RWPE2 (cell line): Measurements from ENCODE around the gene PTPRM.
"Not testable (repeated sequence)": the region's sequence is repeated elsewhere in the genome, so short reads cannot be mapped to it uniquely, and the experiment has no call there.

Experiments
- ATAC-seq: fragments of 200-7000 bp; cut with Tn5 transposase; 3 replicates; pipeline ENCODE4 v1.9.1; 2021; ENCODE audit warnings: low read depth
- DNase-seq: peaks from one replicate; pipeline ENCODE4 v3.0.0-alpha.2; 2020; ENCODE audit warnings: low spot score
- H3K27ac ChIP-seq: fragments of 450-650 bp; 2 replicates; pipeline ENCODE4 v1.5.1; 2017; ENCODE audit warnings: mild to moderate bottlenecking; ENCODE audit not compliant: poor library complexity, severe bottlenecking
- H3K27me3 ChIP-seq: fragments of 250-450 bp; sonication (Bioruptor Pico); 2 replicates; pipeline ENCODE4 v1.5.1; 2021; ENCODE audit warnings: mild to moderate bottlenecking, moderate library complexity; ENCODE audit not compliant: insufficient read depth, poor library complexity, severe bottlenecking
- H3K36me3 ChIP-seq: fragments of 250-450 bp; sonication (Bioruptor Pico); 2 replicates; pipeline ENCODE4 v1.5.1; 2020; ENCODE audit warnings: low read depth, mild to moderate bottlenecking, moderate library complexity
- H3K4me1 ChIP-seq: fragments of 250-450 bp; sonication (Bioruptor Pico); 2 replicates; pipeline ENCODE4 v1.5.1; 2021; ENCODE audit warnings: mild to moderate bottlenecking, moderate library complexity; ENCODE audit not compliant: insufficient read depth, poor library complexity, severe bottlenecking
- H3K4me3 ChIP-seq: fragments of 250-450 bp; sonication (Bioruptor Pico); 2 replicates; pipeline ENCODE4 v1.5.1; 2021; ENCODE audit warnings: mild to moderate bottlenecking, moderate library complexity; ENCODE audit not compliant: severe bottlenecking
- H3K9me3 ChIP-seq: fragments of 250-450 bp; sonication (Bioruptor Pico); 2 replicates; pipeline ENCODE4 v1.5.1; 2021; ENCODE audit warnings: mild to moderate bottlenecking, moderate library complexity; ENCODE audit not compliant: severe bottlenecking
- CTCF ChIP-seq: fragments of 450-650 bp; IDR thresholded peaks from one replicate; pipeline ENCODE4 v1.5.1; 2017; ENCODE audit warnings: mild to moderate bottlenecking, moderate library complexity; ENCODE audit not compliant: poor library complexity, severe bottlenecking

Gene PTPRM

DNA sequence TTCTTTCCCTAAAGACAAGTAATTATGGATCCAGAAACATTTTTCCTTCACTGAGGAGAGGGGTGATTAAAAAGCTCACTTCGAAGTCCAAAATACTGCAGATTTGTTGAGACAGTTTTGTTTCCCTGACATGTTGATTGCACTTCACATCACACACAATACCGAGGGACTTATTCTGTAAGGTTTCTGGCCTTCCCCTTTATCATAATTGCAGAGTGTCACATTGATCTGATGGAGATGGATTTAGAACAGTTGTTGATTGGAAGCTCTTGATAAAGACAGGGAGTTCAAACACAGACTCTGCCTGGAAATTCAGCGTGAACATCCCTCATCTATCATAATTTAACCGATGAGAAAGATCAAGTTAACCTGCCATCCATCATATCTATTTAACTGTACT, 163.6 kb downstream of the PTPRM start:
- no peak for DNase-seq
- Histone ChIP-seq H3K4me3 (no peak overlapping the region), H3K36me3 (no peaks in the 10 kb centered on the region), H3K9me3 (no peaks in the 10 kb centered on the region), H3K27me3 (no peaks in the 10 kb centered on the region), H3K4me1 (peaks cover 8% of the 10 kb centered on the region), H3K27ac (no peak overlapping the region)
- TF ChIP-seq CTCF, result no peak
- no peak for ATAC-seq

DNA sequence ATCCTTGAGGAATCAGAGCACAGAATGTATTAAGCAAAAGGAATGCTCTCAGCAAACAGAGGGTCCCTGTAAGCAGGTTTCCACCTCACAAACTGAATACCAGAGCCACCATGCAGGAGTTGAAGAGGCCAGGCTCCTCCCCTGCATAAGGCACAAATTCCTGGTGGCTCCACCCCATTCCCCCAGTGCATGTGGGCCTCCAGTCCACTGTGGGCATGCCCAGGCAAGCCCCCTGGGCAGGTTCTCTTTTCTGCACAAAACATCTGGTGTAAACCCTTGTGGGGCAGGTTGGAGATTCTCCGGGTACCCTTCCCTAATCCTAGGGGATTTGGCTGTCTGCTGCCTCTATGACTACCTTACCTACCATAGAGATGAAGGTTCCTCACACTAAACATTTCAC, 166.5 kb downstream of the PTPRM start:
- H3K4me1 ChIP-seq, result peaks cover 1% of the 10 kb centered on the region
- no peak for TF ChIP-seq CTCF
- no peak overlapping the region for H3K4me3 ChIP-seq
- H3K9me3 ChIP-seq, result no peaks in the 10 kb centered on the region
- H3K27me3 ChIP-seq, result no peaks in the 10 kb centered on the region
- 0 out of 3 replicates have a peak, but pooled peaks have one; percentile 23 for ATAC-seq
- DNase-seq, result no peak
- H3K27ac ChIP-seq, result no peak overlapping the region
- no peaks in the 10 kb centered on the region for H3K36me3 ChIP-seq

GRCh38 chr18:7735196-7735595, 168.1 kb downstream of the PTPRM start:
- Histone ChIP-seq H3K36me3 (no peaks in the 10 kb centered on the region), H3K27ac (no peak overlapping the region), H3K27me3 (no peaks in the 10 kb centered on the region), H3K4me3 (no peak overlapping the region), H3K9me3 (no peaks in the 10 kb centered on the region), H3K4me1 (no peaks in the 10 kb centered on the region)
- TF ChIP-seq CTCF, result peak; percentile 27
- no peak for DNase-seq
- ATAC-seq, result no peak

- no peak overlapping the region for H3K4me3 ChIP-seq
- no peak overlapping the region for H3K27ac ChIP-seq
- no peak for TF ChIP-seq CTCF
- no peaks in the 10 kb centered on the region for H3K36me3 ChIP-seq
- no peaks in the 10 kb centered on the region for H3K9me3 ChIP-seq
- H3K4me1 ChIP-seq, result no peaks in the 10 kb centered on the region
- DNase-seq (no peak), ATAC-seq (no peak)
- no peaks in the 10 kb centered on the region for H3K27me3 ChIP-seq
These were observed 168.6 kb downstream of the PTPRM start for GRCh38 chr18:7735626-7736175.

DNA sequence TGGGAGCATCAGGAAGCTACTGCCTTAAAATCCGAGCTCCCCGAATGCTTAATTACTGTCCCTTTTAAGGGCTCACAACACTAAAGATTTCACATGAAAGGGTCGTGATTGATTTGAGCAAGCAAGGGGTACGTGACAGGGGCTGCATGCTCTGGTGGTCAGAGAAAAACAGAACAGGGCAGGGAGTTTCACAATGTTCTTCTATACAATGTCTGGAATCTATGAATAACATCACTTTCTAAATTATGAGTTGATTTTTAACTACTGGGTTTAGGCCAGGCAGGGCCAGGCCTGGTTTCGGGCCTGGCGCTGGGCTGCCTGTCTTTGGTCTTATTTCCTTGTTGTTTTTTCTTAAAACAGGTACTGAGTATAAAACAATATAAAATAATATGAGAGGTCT, 169.4 kb downstream of the PTPRM start:
- H3K4me1 ChIP-seq, result not testable (repeated sequence)

More for the DNA sequence above, 169.4 kb downstream of the PTPRM start:
- not testable (repeated sequence) for DNase-seq, H3K36me3 ChIP-seq, H3K4me3 ChIP-seq, ATAC-seq, H3K27me3 ChIP-seq, H3K27ac ChIP-seq, H3K9me3 ChIP-seq
